Chondrocyte (in vitro differentiated cells): ENCODE measurements around the gene MUC12. TPM values are rescaled to one million over a fixed set of nuclear protein-coding genes. Genes with fewer than 3 reads are reported as not detected.

ENCODE experiments used
- DNase-seq: peaks from one replicate; pipeline ENCODE4 v3.0.0; 2021; ENCODE audit warnings: mixed read lengths, low spot score
- H3K27ac Mint-ChIP-seq: one replicate; pipeline ENCODE4 v1.8.0; 2021; ENCODE audit warnings: mild to moderate bottlenecking, moderate library complexity, mixed read lengths; ENCODE audit not compliant: unreplicated experiment
- H3K27me3 Mint-ChIP-seq: 2 replicates; pipeline ENCODE4 v1.8.0; 2021; ENCODE audit warnings: low read depth, mixed read lengths
- H3K36me3 Mint-ChIP-seq: 2 replicates; pipeline ENCODE4 v1.8.0; 2021; ENCODE audit warnings: low read depth, mixed read lengths
- H3K4me1 Mint-ChIP-seq: 2 replicates; pipeline ENCODE4 v1.8.0; 2021; ENCODE audit warnings: low read depth, mild to moderate bottlenecking, mixed read lengths
- H3K4me3 Mint-ChIP-seq: one replicate; pipeline ENCODE4 v1.8.0; 2021; ENCODE audit warnings: mild to moderate bottlenecking, moderate library complexity, mixed read lengths; ENCODE audit not compliant: unreplicated experiment
- H3K9me3 Mint-ChIP-seq: 2 replicates; pipeline ENCODE4 v1.8.0; 2021; ENCODE audit warnings: low read depth, mixed read lengths
- CTCF ChIP-seq: fragments of 200-600 bp; sonication (generic); IDR thresholded peaks from 2 replicates; pipeline ENCODE4 v1.5.0; 2021; ENCODE audit warnings: antibody characterized with exemption, mild to moderate bottlenecking, moderate library complexity
- total RNA-seq: library from RNA; stranded (reverse); gene quantifications from 3 replicates; pipeline ENCODE4 v1.2.1, GENCODE V29; 2021

The MUC12 gene
- total RNA-seq, 1 donor from 2014 or later: not detected

GRCh38 chr7:100946111-100946510 lies 23.3 kb upstream of the MUC12 start:
- Mint-ChIP-seq H3K36me3 (no peaks in the 10 kb centered on the region), H3K27me3 (peaks cover 23% of the 10 kb centered on the region), H3K9me3 (peaks cover 3% of the 10 kb centered on the region), H3K4me1 (no peaks in the 10 kb centered on the region), H3K27ac (no peak overlapping the region), H3K4me3 (no peak overlapping the region)
- DNase-seq: no peak
- TF ChIP-seq CTCF: no peak

- peaks cover 23% of the 10 kb centered on the region for H3K27me3 Mint-ChIP-seq
- peaks cover 3% of the 10 kb centered on the region for H3K9me3 Mint-ChIP-seq
- TF ChIP-seq CTCF: no peak
- H3K27ac Mint-ChIP-seq: no peak overlapping the region
- no peak overlapping the region for H3K4me3 Mint-ChIP-seq
- no peaks in the 10 kb centered on the region for H3K36me3 Mint-ChIP-seq
- no peaks in the 10 kb centered on the region for H3K4me1 Mint-ChIP-seq
- no peak for DNase-seq
Observed at GRCh38 chr7:100946766-100947365, 22.5 kb upstream of the MUC12 start.

- peaks cover 17% of the 10 kb centered on the region for H3K27me3 Mint-ChIP-seq
- no peak for TF ChIP-seq CTCF
- no peaks in the 10 kb centered on the region for H3K36me3 Mint-ChIP-seq
- H3K27ac Mint-ChIP-seq: no peak overlapping the region
- peaks cover 3% of the 10 kb centered on the region for H3K9me3 Mint-ChIP-seq
- H3K4me1 Mint-ChIP-seq: no peaks in the 10 kb centered on the region
- no peak for DNase-seq
- no peak overlapping the region for H3K4me3 Mint-ChIP-seq
Observed at GRCh38 chr7:100947792-100948191, 21.6 kb upstream of the MUC12 start.

- DNase-seq: peak; percentile 63
- Mint-ChIP-seq H3K27ac (no peak within 1 kb of the TSS), H3K27me3 (peaks cover 17% of the 10 kb centered on the region), H3K4me3 (no peak within 1 kb of the TSS), H3K4me1 (no peaks in the 10 kb centered on the region), H3K36me3 (no peaks in the 10 kb centered on the region), H3K9me3 (no peaks in the 10 kb centered on the region)
- TF ChIP-seq CTCF: no peak
Observed at GRCh38 chr7:100949227-100949932, 20.0 kb upstream of the MUC12 start, which contains the start of gene MUC3A. MUC3A (plus strand) TSS chr7:100949534; CDS start chr7:100949625, 91 bp downstream.

GRCh38 chr7:100949933-100950443 lies 19.4 kb upstream of the MUC12 start:
- TF ChIP-seq CTCF: no peak
- peaks cover 14% of the 10 kb centered on the region for H3K27me3 Mint-ChIP-seq
- no peak overlapping the region for H3K27ac Mint-ChIP-seq
- H3K4me3 Mint-ChIP-seq: no peak overlapping the region
- no peaks in the 10 kb centered on the region for H3K36me3 Mint-ChIP-seq
- no peaks in the 10 kb centered on the region for H3K9me3 Mint-ChIP-seq
- H3K4me1 Mint-ChIP-seq: no peaks in the 10 kb centered on the region
- no peak for DNase-seq
